Dermis blood vessel endothelial cell (primary cell): Measurements from ENCODE around the gene MOV10L1. TPM values are rescaled to one million over a fixed set of nuclear protein-coding genes. Genes with fewer than 3 reads are reported as not detected.
A peak's percentile ranks its signal among the peaks of the same experiment; 100 is the strongest.
"Not testable (repeated sequence)": the region's sequence is repeated elsewhere in the genome, so short reads cannot be mapped to it uniquely, and the experiment has no call there.

Experiments
- DNase-seq: peaks from one replicate; pipeline ENCODE4 v3.0.0; 2010
- total RNA-seq: library from RNA; depleted of rRNA; stranded (reverse); fragments of >200 nt; gene quantifications from 2 replicates; pipeline ENCODE4 v1.2.3, GENCODE V29; 2014

Gene MOV10L1
- total RNA-seq, 1 donor from 2014 or later, result 35.1 TPM

DNA sequence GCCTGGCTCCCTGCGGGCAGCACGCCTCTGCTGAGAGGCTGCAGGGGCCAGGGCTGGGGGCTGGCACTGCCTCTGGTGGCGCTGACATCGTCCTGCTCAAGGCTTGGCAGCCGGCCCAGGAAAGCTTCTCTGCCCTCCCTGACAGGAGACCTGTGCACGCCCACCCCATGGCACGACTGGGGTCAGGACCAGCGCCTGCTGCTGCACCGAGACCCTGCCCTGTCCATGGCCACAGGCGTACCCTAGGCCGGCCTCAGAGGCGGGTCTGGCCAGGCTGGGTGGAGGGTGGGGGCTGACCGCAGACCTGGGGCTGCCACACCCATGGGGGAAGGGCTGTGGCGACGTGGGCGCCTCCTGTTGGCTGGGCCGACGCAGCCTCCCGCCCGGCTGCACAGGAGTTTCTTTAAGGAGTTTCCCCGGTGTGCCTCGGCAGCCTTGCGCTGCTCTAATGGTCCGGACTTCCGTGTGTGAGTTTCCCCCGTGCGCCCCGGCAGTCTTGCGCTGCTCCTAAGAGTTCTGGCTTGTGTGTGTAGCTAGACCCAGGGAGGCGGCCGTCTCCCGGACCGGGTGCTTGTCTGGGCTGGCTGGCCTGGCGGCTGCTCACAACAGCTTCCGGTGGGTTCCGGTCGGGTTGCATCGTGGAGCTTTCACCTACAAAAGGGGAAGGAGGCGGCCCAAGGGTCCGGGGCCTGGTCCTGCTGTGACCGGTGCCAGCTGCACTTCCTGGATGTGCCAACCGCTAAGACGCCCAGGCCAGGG is 100.6 kb downstream of the MOV10L1 start:
- peak; percentile 61 for DNase-seq

DNA sequence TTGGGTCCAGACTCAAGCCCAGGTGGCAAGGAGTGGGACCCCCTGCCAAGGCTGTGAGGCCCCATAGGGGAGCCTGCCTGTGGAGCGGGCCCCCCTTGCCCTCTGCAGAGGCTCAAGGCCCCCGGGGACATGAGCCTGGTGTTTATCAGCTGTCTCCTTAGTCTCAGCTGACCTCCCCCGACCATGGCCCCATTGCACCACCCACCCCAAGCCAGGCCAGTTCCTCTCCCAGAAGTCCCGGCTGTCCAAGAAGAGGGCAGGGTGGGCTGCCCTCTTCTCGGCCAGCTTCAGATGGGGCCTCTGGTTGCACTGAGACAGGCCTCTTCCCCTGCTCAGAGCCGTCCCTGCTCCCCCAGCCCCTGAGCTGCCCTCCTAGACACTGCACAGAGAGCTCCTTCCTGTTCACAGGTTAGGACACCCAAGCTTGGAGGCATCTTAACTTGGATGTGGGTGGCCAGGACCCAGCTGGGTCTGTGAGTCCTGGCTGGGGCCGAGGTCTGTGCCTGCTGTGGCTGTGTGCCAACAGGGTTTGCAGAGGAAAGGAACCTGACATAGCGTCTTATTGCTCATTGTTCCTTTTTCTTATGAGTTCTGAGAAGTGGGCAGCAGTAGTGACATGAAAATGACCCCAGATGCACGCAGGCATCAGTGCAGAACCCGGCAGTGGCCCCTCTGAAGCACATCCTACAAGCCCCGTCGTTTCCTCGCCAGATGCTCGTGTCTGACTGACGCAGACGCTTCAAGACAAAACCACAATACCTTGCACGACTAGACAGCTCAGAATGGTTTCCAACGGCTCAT is 101.3 kb downstream of the MOV10L1 start:
- DNase-seq, result peak; percentile 31

GRCh38 chr22:50192436-50193204 is 102.8 kb downstream of the MOV10L1 start:
- no peak for DNase-seq

- no peak for DNase-seq
Measured at GRCh38 chr22:50193621-50194020, 103.8 kb downstream of the MOV10L1 start.

DNA sequence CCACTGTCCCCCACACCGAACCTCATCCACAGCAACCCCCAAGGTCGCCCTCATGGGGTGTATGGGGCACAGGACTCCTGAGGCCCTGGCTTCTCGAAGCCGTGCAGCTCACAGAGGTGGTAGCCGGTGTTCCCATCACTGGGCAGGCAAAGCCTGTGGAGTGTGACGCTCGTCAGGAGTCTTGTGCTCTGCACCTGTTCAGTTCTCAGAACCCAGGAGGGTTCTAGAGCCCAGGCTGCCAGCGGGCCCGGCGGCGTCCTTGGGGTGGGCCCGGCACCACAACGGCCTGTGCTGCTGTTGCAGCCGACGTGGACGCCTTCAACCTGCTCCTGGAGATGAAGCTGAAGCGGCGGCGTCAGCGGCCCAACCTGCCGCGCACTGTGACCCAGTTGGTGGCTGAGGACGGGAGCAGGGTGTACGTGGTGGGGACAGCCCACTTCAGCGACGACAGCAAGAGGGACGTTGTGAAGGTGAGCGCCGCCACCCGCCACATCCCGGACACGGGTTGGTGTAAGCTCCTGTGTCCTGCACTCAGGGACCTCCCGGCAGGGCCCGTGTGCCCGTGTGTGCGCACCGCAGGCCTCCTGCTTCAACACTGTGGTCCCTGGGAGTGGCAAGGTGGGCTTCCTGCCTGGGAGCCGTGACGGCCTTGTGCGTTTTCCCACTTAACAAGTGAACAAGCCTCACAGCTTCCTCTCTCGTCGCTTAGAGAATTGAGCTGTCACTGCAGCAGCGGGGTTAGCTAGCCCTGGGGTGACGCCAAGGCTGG is 104.4 kb downstream of the MOV10L1 start:
- no peak for DNase-seq

- DNase-seq, result no peak
Measured at GRCh38 chr22:50196256-50196655, 106.5 kb downstream of the MOV10L1 start.

DNA sequence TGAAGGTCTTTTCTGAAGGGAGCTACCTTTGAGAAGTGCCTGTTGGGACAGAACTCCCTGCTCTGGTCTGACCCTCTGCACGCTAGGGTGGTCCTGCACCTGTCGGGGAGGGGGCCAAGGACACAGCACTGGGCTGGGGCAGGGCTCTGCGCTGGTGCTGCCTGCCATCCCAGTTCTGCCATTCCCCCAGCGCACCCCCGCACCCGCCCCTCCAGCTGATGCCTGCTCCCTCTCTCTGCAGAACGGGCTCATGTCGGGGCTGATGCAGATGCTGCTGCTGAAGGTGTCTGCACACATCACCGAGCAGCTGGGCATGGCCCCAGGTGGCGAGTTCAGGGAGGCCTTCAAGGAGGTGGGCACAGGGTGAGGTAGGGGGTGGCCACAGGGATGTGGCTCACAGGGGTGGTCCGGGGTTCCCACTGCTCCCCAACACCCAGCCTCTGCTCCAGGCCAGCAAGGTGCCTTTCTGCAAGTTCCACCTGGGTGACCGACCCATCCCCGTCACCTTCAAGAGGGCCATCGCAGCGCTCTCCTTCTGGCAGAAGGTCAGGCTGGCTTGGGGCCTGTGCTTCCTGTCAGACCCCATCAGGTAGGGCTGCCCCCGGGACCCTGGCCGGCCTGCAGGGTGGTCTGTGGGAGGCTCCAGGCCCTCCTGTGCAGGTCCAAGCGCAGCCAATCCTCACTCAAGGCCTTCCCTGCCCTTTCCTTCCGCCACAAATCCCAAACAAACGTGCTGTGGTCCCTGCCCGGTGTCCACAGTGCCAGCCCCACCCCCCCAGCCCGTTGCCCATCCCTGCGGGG is 107.4 kb downstream of the MOV10L1 start:
- DNase-seq, result no peak

DNA sequence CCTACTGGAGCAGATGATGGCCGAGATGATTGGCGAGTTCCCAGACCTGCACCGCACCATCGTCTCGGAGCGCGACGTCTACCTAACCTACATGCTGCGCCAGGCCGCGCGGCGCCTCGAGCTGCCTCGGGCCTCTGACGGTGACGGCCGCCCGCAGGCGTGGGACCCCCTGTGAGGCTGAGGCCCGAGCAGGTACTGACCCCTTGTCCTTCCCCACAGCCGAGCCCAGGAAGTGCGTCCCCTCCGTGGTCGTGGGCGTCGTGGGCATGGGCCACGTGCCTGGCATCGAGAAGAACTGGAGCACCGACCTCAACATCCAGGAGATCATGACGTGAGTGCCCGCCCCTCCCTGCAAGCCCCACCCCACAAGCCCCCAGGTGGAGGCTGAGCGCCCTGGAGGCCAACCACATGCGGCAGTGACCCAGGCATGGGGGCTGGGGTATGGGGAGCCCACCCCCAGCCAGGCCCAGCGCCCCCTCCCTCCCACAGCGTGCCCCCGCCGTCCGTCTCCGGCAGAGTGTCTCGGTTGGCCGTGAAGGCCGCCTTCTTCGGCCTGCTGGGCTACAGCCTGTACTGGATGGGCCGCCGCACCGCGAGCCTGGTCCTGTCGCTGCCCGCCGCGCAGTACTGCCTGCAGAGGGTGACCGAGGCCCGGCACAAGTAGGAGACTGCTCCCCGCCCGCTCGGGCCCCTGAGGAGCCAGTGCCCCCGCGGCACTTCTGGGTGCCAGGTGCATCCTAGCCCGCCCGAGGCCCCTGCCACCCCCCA is 108.2 kb downstream of the MOV10L1 start:
- no peak for DNase-seq

GRCh38 chr22:50198624-50199017 is 108.8 kb downstream of the MOV10L1 start:
- no peak for DNase-seq

GRCh38 chr22:50199251-50199721 is 109.5 kb downstream of the MOV10L1 start:
- no peak for DNase-seq

DNA sequence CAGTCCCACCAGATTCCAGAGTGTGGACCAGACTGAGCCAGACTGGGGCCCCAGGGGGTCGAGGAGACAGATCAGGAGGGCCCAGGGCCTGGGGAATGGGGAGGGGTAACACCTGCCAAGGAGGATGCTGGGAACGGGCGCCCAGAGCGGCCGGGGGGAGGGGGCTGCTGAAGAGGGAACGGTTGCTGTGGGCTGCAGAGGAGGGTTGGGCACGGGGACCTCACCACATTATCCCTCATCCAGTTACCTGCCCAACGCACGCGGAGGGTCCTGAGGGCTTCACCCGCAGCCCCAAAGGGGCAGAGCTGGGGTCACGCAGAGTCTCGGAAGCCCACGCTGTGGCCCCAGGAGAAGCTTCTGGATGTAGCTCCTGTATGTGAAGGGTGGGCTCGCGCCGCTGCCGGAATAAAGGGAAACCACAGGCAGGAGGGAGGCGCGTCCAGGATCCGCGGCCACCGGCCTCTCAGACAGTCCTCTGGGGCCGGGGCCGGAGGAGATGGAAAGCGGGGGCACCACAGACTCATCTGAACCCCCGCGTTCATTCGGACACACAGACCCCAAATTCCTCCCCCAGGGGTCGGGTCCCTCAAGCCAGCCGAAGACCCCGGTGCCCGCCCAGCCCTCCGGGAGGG is 110.1 kb downstream of the MOV10L1 start:
- no peak for DNase-seq

DNA sequence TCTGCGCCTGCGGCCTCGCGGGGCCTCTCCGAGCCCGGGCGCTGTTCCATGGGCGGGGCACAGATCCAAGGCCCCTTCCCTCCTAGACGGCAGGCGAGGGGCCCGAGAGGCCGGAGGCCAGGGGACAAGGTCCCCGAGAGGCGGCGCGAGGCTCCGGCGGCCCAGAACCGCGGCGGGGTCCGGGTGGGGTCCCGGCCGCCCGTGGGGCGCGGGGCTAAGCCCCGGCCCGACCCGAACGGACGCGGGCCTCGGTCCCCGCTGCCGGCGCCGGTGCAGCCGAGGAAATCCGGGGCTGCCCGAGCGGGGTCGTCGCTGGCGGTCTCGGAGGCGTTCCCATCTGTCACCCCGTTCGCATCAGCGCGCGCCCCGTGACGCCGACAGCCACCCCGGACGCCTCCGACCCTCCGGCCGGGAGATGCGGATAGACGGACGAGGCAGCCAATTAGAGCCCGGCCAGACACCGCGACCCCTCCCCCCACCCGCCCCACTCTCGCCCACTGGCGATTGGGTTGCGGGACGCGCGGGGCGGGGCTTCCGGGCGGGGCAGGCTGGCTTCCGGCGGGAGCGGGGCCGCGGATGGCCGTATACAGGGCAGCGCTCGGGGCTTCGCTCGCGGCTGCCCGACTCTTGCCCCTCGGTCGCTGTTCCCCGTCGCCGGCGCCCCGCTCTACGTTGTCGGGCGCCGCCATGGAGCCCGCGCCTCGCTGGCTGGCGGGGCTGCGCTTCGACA is 110.8 kb downstream of the MOV10L1 start, which contains the start of gene SELENOO:
SELENOO (plus strand) TSS at position 551 of the 730 bp plus-strand sequence; CDS start at position 577, 26 bp downstream.
- DNase-seq, result peak; percentile 91

DNA sequence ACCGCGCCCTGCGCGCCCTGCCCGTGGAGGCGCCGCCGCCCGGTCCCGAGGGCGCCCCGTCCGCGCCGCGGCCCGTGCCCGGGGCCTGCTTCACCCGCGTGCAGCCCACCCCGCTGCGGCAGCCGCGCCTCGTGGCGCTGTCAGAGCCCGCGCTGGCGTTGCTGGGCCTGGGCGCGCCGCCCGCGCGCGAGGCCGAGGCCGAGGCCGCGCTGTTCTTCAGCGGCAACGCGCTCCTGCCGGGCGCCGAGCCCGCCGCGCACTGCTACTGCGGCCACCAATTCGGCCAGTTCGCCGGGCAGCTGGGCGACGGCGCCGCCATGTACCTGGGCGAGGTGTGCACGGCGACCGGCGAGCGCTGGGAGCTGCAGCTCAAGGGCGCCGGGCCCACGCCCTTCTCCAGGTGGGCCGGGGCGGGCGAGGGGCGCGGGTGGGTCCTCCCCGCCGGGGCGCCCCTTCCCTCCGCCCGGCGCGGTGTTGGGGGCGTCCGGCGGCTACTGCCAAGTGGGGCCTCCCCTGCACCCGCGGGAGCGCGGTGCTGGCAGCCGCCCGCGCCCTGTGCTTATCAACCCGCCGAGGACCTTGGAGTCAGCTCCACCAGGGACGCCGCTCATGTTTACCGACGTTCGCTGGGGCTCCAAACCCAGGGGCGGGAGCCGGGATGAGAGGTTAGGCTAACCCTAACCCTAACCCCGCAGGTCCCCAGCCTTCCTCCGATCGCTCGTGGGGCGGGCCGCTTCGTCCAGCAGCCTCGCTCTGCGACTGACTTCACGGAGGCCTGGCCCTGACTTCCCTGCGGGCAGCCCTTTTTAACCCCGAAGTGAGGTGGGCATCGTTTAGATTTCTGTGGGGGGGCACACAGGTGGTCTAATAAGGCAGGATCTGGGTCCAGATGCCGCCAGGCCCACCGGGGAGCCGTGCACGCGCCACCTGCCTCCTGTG is 111.7 kb downstream of the MOV10L1 start:
- DNase-seq, result peak; percentile 38

DNA sequence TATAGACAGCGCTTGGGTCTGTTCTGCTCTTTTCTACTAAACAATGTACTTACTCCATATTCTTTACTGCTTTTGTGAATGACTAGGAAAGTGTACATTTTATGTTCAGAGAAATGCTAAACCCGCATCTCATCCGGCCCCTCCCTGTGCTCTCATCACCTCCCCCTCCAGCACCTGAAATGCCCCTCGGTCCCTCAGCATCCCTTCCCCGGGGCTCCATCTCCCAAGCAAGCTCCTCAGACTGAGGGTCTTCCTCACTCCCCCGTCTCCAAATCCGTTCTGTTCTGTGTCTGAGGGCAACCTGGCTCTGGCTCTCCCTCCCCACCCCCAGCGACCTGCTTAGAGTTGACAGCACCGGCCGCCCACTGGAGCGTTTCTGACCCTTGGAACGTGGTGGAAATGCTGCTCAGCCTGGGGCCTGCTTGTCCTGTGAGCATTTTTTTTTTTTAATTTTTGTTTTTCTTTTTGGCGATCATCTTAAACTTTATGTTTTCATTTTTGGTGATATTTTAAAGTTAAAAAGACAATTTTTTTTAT is 112.4 kb downstream of the MOV10L1 start:
- no peak for DNase-seq

- no peak for DNase-seq
Measured at GRCh38 chr22:50203288-50203687, 113.5 kb downstream of the MOV10L1 start.

DNA sequence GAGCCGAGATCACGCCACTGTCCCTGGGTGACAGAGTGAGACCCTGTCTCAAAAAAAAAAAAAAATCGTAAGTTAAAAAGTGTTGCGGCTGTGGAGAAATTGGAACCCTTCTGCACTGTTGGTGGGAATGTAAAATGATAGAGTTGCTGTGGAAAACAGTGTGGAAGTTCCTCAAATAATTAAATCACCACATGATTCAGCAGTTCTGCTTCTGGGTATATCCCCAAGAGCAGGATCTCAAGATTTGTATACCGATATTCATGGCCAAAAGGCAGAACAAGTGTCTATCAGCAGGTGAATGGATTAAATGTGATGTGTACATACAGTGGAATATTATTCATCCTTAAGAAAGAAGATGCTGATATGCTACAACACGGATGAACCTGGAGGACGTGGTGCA is 114.8 kb downstream of the MOV10L1 start:
- no peak for DNase-seq

DNA sequence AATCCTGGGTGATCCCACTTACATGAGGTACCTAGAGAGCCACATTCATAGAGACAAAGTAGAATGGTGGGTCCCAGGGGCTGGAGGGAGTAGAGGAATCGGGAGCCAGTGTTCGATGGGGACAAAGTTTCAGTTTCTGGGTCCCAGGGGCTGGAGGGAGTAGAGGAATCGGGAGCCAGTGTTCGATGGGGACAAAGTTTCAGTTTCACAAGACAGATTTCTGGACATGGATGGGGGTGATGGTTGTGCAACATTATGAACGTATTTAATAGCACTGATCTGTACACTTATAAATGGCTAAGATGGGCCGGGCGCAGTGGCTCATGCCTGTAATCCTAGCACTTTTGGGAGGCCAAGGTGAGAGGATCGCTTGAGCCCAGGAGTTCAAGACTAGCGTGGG is 115.2 kb downstream of the MOV10L1 start:
- not testable (repeated sequence) for DNase-seq
